RWPE1 (cell line): ENCODE measurements around the gene CERK.

ENCODE experiments used
- CTCF ChIA-PET: fragments of 350-600 bp; sonication (Branson Sonifier 250); formaldehyde crosslinking; extraction: SDS; loops from one replicate; lab custom pipeline; 2021; lab: Yijun Ruan, JAX
- POLR2A ChIA-PET: fragments of 400-600 bp; formaldehyde crosslinking; extraction: SDS; loops from one replicate; lab custom pipeline; 2020; ENCODE audit warnings: antibody characterized with exemption; ENCODE audit not compliant: low non-redundant PET; lab: Yijun Ruan, JAX
- DNase-seq: peaks from one replicate; pipeline ENCODE4 v3.0.0; 2012; ENCODE audit warnings: low spot score
- H3K27ac ChIP-seq: fragments of 450-650 bp; 2 replicates; pipeline ENCODE4 v1.5.1; 2017
- CTCF ChIP-seq: fragments of 450-650 bp; conservative IDR thresholded peaks from 2 replicates; pipeline ENCODE4 v1.5.1; 2017; ENCODE audit warnings: low read depth, mild to moderate bottlenecking

The CERK gene

GRCh38 chr22:46659059-46659790 is 78.8 kb downstream of the CERK start:
- ChIA-PET CTCF (no interaction called here), POLR2A (no interaction called here)
- no peak for TF ChIP-seq CTCF
- peak overlapping the region; percentile 77 for H3K27ac ChIP-seq
- DNase-seq: no peak

- CTCF ChIA-PET: interaction anchor here (1.3 kb wide), 1 partner anchor 95 kb away, joined by 4 read pairs; no protein-coding TSS in a partner anchor
- H3K27ac ChIP-seq: peak overlapping the region; percentile 77
- DNase-seq: peak; percentile 71
- POLR2A ChIA-PET: no interaction called here
- TF ChIP-seq CTCF: no peak
Measured at GRCh38 chr22:46657996-46658947, 79.8 kb downstream of the CERK start.

- ChIA-PET POLR2A (no interaction called here), CTCF (interaction anchor here (1.3 kb wide), 1 partner anchor 94 kb away, joined by 4 read pairs; no protein-coding TSS in a partner anchor)
- H3K27ac ChIP-seq: peak overlapping the region; percentile 77
- DNase-seq: no peak
- no peak for TF ChIP-seq CTCF
Measured at GRCh38 chr22:46657655-46657953, 80.4 kb downstream of the CERK start.

- ChIA-PET CTCF (interaction anchor here (1.3 kb wide), 1 partner anchor 93 kb away, joined by 4 read pairs; no protein-coding TSS in a partner anchor), POLR2A (no interaction called here)
Measured at GRCh38 chr22:46656856-46657654, 81.0 kb downstream of the CERK start.

GRCh38 chr22:46655861-46656608 is 82.0 kb downstream of the CERK start:
- ChIA-PET POLR2A (no interaction called here), CTCF (interaction anchor here (0.7 kb wide), 1 partner anchor 92 kb away, joined by 4 read pairs; no protein-coding TSS in a partner anchor)
- no peak for DNase-seq
- H3K27ac ChIP-seq: peak overlapping the region; percentile 77
- TF ChIP-seq CTCF: no peak

More at GRCh38 chr22:46656856-46657654, 81.0 kb downstream of the CERK start:
- no peak for DNase-seq
- TF ChIP-seq CTCF: no peak
- peak overlapping the region; percentile 77 for H3K27ac ChIP-seq
